Esophagus squamous epithelium (tissue), 5 donors: ENCODE data around the gene SH3GLB2. TPM values are rescaled to one million over a fixed set of nuclear protein-coding genes. Genes with fewer than 3 reads are reported as not detected.

Source experiments
- DNase-seq: peaks from one replicate; lab custom pipeline; 2025; lab: John Stamatoyannopoulos, UW
- H3K27ac ChIP-seq, 4 donors: fragments of 200-600 bp; sonication (generic); one replicate each; pipeline ENCODE4 v1.5.1; 2016 to 2019; ENCODE audit warnings: mild to moderate bottlenecking in 1 of 4
- H3K27me3 ChIP-seq, 4 donors: fragments of 200-600 bp; sonication (generic); 1 replicate in 3 of 4; 2 replicates in 1 of 4; pipeline versions ENCODE4 v1.5.1 to v1.6.0; 2017 to 2021; ENCODE audit warnings: antibody characterized with exemption in 1 of 4
- H3K36me3 ChIP-seq, 3 donors: fragments of 200-600 bp; sonication (generic); one replicate each; pipeline ENCODE4 v1.5.1; 2016 to 2019
- H3K4me1 ChIP-seq, 3 donors: fragments of 200-600 bp; sonication (generic); one replicate each; pipeline ENCODE4 v1.5.1; 2017 to 2019
- H3K4me3 ChIP-seq, 4 donors: fragments of 200-600 bp; sonication (generic); 1 replicate in 3 of 4; 2 replicates in 1 of 4; pipeline ENCODE4 v1.5.1; 2016 to 2019; ENCODE audit warnings: mild to moderate bottlenecking in 2 of 4, moderate library complexity in 1 of 4
- H3K9me3 ChIP-seq, 3 donors: fragments of 200-600 bp; sonication (generic); one replicate each; pipeline ENCODE4 v1.5.1; 2016 to 2019
- POLR2A ChIP-seq, 4 donors: fragments of 450-650 bp; IDR thresholded peaks; one replicate each; pipeline ENCODE4 v1.6.1; 2017; ENCODE audit warnings: antibody characterized with exemption in 4 of 4, mild to moderate bottlenecking in 4 of 4, moderate library complexity in 3 of 4
- WGBS, 2 donors: methylation state at CpG; one replicate each; pipeline ENCODE4 v1.1.5; 2018; 5-methylcytosine and 5-hydroxymethylcytosine counted together
- intact Hi-C: fragments of 100-400 bp; cut with DNase I; formaldehyde crosslinking; loops from one replicate; pipeline ENCODE4 v1.15.0; 2022
- total RNA-seq, 4 donors: library from RNA; depleted of rRNA; stranded (reverse); fragments of >200 nt; gene quantifications; one replicate each; pipeline ENCODE4 v1.1.0, GENCODE V29; 2016
- TF ChIP-seq, protein P1 (sequence below), 6 experiments: fragments of 450-650 bp in 4 of 6; fragments of 200-600 bp in 2 of 6; sonication (generic) in 2 of 6; IDR thresholded peaks; one replicate each; pipeline ENCODE4 v1.5.1; 2016 to 2019; ENCODE audit warnings: antibody characterized with exemption in 6 of 6, mild to moderate bottlenecking in 4 of 6, moderate library complexity in 4 of 6
- donor health status: DM: yes; HTN: yes; CAD: no.

SH3GLB2 gene
- total RNA-seq, 4 donors from 2014 or later: 70.3 to 169 (median 113) TPM

DNA sequence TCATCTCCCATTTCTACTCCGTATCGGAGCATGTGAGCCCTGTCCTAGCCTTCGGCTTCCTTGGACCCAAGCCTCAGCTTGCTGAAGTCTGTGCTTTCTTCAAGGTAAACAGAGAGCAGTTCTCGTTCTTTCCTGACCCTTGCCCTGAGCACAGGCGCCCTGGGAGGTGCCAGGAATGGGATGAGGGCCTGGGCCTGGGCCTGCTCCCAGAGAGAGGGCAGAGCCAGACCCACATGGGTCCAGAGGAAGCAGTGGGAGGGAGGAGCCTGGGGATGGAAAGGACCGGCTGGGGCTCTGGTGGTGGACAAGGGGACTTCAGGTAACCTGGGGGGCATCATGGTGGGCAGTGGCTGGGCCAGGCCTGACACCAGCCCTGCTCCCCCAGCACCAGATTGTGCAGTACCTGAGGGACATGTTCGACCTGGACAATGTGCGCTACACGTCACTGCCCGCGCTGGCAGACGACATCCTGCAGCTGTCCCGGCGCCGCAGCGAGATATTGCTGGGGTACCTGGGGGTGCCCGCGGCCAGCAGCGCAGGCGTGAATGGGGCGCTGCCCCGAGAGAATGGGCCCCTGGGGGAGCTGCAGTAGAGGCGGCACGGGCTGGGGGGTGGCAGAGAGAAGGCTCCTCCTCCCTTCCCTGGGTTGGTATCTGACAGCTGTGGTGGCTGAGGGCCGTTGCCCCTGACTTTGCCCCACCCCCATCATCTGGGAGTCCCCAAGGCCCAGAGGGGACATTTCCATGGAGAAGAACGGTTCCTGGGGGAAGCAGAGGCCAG lies 41.9 kb upstream of the SH3GLB2 start:
- Histone ChIP-seq H3K4me1 (no peaks in the 10 kb centered on the region), H3K27me3 (no peaks in the 10 kb centered on the region), H3K9me3 (no peaks in the 10 kb centered on the region), H3K4me3 (no peak overlapping the region), H3K27ac (peak overlapping the region in 2 of 4 donors; percentile 22 to 39), H3K36me3 (peaks cover 18 to 71% (median 19%) of the 10 kb centered on the region in 3 donors)
- intact Hi-C loops: no loop called here
- DNase-seq: no peak
- TF ChIP-seq, protein P1, sequence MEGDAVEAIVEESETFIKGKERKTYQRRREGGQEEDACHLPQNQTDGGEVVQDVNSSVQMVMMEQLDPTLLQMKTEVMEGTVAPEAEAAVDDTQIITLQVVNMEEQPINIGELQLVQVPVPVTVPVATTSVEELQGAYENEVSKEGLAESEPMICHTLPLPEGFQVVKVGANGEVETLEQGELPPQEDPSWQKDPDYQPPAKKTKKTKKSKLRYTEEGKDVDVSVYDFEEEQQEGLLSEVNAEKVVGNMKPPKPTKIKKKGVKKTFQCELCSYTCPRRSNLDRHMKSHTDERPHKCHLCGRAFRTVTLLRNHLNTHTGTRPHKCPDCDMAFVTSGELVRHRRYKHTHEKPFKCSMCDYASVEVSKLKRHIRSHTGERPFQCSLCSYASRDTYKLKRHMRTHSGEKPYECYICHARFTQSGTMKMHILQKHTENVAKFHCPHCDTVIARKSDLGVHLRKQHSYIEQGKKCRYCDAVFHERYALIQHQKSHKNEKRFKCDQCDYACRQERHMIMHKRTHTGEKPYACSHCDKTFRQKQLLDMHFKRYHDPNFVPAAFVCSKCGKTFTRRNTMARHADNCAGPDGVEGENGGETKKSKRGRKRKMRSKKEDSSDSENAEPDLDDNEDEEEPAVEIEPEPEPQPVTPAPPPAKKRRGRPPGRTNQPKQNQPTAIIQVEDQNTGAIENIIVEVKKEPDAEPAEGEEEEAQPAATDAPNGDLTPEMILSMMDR (IDR thresholded peaks at IDR 0.05): no peak
- no peak for TF ChIP-seq POLR2A (IDR thresholded peaks at IDR 0.05)
- WGBS, 2 donors: 88 to 96% methylated on average over 6 to 16 of the region's 26 CpGs

DNA sequence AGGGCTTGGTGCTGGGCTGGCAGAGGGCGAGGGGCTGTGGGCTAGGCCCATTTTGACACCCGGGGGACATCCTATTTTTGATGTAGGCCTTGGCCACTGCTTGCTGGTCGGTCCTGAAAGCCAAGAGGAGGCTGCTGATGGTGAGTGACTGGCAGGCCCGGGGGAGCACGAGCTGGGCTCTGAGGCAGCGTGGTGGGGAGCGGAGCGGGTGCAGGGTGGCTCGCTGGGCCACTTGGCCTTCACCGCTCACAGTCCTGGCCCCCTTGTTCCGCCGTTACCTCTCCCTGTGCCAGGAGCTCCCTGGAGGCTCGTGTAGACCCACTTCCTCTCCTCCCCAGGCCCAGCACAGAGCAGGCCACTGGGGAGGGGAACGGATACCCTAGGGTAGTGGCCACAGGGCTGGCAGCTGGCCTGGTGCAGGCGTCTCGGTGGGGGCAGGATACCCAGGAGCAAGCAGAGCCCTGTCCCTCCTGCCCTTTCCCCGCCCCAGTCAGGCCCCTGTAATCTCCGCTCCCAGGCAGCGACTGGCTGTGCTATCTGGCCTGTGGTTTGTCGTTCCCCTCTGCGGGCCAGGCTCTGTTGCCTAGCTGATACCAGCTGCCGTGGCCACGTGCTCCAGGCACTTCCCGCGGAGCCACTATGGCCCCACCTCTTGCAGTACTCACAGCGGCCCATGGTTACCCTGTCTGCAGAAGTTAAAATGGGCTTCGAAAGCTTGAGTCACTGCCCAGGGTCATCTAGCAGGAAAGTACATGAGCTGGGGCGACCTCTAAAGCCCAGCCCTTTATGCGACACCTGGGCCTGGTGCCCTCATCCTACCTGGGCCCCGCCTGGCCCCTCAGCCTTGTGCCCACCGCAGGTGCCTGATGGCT lies 41.1 kb upstream of the SH3GLB2 start:
- no peak for TF ChIP-seq POLR2A (IDR thresholded peaks at IDR 0.05)
- TF ChIP-seq, protein P1 (IDR thresholded peaks at IDR 0.05): no peak

DNA sequence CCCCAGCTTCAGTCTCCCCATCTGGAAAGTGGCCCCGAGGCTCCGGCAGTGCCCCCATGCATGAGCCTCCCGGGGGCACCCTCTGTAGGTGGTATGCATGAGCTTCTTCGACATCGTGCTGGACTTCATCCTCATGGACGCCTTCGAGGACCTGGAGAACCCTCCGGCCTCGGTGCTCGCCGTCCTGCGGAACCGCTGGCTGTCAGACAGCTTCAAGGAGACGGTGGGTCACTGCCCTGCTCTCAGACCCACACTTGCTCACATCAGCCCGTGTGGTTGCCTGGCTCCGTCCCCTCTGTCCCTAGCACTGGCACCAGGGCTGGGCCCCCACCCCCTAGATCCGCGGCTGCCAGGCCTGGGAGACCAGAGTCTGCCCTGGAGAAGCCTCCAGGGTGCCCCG lies 40.0 kb upstream of the SH3GLB2 start:
- Histone ChIP-seq H3K4me1 (no peaks in the 10 kb centered on the region), H3K9me3 (no peaks in the 10 kb centered on the region), H3K27ac (peak overlapping the region in 1 of 4 donors; percentile 39), H3K4me3 (no peak overlapping the region), H3K27me3 (no peaks in the 10 kb centered on the region), H3K36me3 (peaks cover 23 to 91% (median 26%) of the 10 kb centered on the region in 3 donors)
- 89 to 93% methylated on average over 6 to 14 of the region's 19 CpGs for WGBS, 2 donors
- intact Hi-C loops: no loop called here
- no peak for TF ChIP-seq POLR2A (IDR thresholded peaks at IDR 0.05)
- TF ChIP-seq, protein P1 (IDR thresholded peaks at IDR 0.05): no peak
- DNase-seq: no peak

More for the DNA sequence above, 41.1 kb upstream of the SH3GLB2 start:
- intact Hi-C loops: no loop called here
- Histone ChIP-seq H3K4me3 (no peak overlapping the region), H3K4me1 (no peaks in the 10 kb centered on the region), H3K9me3 (no peaks in the 10 kb centered on the region), H3K36me3 (peaks cover 19 to 80% (median 21%) of the 10 kb centered on the region in 3 donors), H3K27me3 (no peaks in the 10 kb centered on the region), H3K27ac (peak overlapping the region in 2 of 4 donors; percentile 26 to 39)
- 68 to 79% methylated on average over 8 to 12 of the region's 31 CpGs for WGBS, 2 donors
- DNase-seq: peak; percentile 27

DNA sequence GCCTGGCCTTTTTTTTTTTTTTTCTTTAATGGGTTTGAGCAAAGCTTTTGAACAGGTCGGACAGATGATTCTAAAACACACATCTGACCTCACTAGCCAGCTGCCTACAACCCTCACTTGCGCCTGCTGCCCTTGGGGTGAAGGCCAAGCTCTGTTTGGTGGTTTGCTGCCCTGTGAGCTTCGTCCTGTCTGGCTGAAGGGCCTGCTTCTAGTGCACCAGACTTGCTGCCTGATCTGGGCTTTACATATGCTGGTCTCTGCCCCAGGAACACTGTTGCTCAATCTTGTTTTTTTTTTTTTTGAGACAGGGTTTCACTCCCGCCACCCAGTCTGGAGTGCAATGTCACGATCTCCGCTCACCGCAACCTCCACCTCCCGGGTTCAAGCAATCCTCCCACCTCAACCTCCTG lies 36.4 kb upstream of the SH3GLB2 start:
- peaks cover 36 to 100% (median 51%) of the 10 kb centered on the region in 3 donors for H3K36me3 ChIP-seq
- no peak for DNase-seq
- intact Hi-C loops: no loop called here
- H3K4me1 ChIP-seq: no peaks in the 10 kb centered on the region
- H3K27ac ChIP-seq: no peak overlapping the region
- no peak overlapping the region for H3K4me3 ChIP-seq
- TF ChIP-seq, protein P1 (IDR thresholded peaks at IDR 0.05): no peak
- no peak for TF ChIP-seq POLR2A (IDR thresholded peaks at IDR 0.05)
- H3K9me3 ChIP-seq: no peaks in the 10 kb centered on the region
- H3K27me3 ChIP-seq: no peaks in the 10 kb centered on the region
- 92 to 95% methylated on average over 8 of the region's 8 CpGs for WGBS, 2 donors
